HG03066 (cell line): Measurements from ENCODE around the gene BBS9.
"Not testable (repeated sequence)": the region's sequence is repeated elsewhere in the genome, so short reads cannot be mapped to it uniquely, and the experiment has no call there.

Experiments
- ATAC-seq: cut with Tn5 transposase; IDR thresholded peaks from one replicate; pipeline ENCODE4 v1.9.1; 2021; ENCODE audit warnings: low read depth; ENCODE audit not compliant: unreplicated experiment

The BBS9 gene

GRCh38 chr7:33477719-33478480 is 348.5 kb downstream of the BBS9 start:
- no peak for ATAC-seq

GRCh38 chr7:33484476-33484875 is 355.1 kb downstream of the BBS9 start:
- ATAC-seq: not testable (repeated sequence)

- ATAC-seq: no peak
Measured at GRCh38 chr7:33485747-33486493, 356.6 kb downstream of the BBS9 start.

GRCh38 chr7:33486633-33487032 is 357.3 kb downstream of the BBS9 start:
- ATAC-seq: no peak

- no peak for ATAC-seq
Measured at GRCh38 chr7:33487998-33488682, 358.8 kb downstream of the BBS9 start.

- ATAC-seq: no peak
Measured at GRCh38 chr7:33494474-33494873, 365.1 kb downstream of the BBS9 start.

- ATAC-seq: no peak
Measured at GRCh38 chr7:33495207-33495606, 365.8 kb downstream of the BBS9 start.

- no peak for ATAC-seq
Measured at GRCh38 chr7:33497051-33497450, 367.7 kb downstream of the BBS9 start.

GRCh38 chr7:33500703-33501701 is 371.6 kb downstream of the BBS9 start:
- no peak for ATAC-seq

- no peak for ATAC-seq
Measured at GRCh38 chr7:33503014-33503413, 373.6 kb downstream of the BBS9 start.

GRCh38 chr7:33503736-33504135 is 374.4 kb downstream of the BBS9 start:
- no peak for ATAC-seq

GRCh38 chr7:33504266-33504665 is 374.9 kb downstream of the BBS9 start:
- no peak for ATAC-seq

- no peak for ATAC-seq
Measured at GRCh38 chr7:33509206-33509605, 379.8 kb downstream of the BBS9 start.

GRCh38 chr7:33511778-33512177 is 382.4 kb downstream of the BBS9 start:
- ATAC-seq: no peak

- no peak for ATAC-seq
Measured at GRCh38 chr7:33516568-33516967, 387.2 kb downstream of the BBS9 start.

GRCh38 chr7:33517191-33517590 is 387.8 kb downstream of the BBS9 start:
- ATAC-seq: no peak

GRCh38 chr7:33527008-33527407 is 397.6 kb downstream of the BBS9 start:
- ATAC-seq: not testable (repeated sequence)

- not testable (repeated sequence) for ATAC-seq
Measured at GRCh38 chr7:33527613-33528012, 398.2 kb downstream of the BBS9 start.

- ATAC-seq: no peak
Measured at GRCh38 chr7:33529070-33529469, 399.7 kb downstream of the BBS9 start.

- no peak for ATAC-seq
Measured at GRCh38 chr7:33530664-33531063, 401.3 kb downstream of the BBS9 start.
